HG02852 (cell line): ENCODE results near the gene TACO1.

Experiments
- ATAC-seq: cut with Tn5 transposase; IDR thresholded peaks from one replicate; pipeline ENCODE4 v1.9.1; 2021; ENCODE audit warnings: mild to moderate bottlenecking, moderate library complexity; ENCODE audit not compliant: unreplicated experiment

Gene TACO1

DNA sequence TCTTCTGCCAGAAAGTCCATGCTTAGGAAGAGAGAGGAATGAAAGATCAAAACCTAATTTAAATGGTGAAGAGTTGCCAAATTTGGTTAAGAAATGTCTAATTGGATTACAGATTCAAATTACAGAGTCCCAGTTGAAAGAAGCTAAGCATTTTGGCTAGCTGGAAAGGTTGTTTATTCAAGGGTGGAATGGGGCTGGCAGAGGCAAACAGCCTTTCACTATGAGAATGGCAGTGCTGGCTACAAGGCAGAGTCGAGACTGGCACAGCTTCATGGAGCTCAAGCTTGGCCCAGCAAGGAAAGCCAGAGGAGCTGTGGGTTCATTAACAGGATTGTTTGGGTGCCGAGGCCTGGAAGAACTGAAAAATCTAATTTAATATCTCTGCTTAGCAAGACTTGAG is 35.1 kb downstream of the TACO1 start:
- no peak for ATAC-seq

- ATAC-seq = no peak
Observed at GRCh38 chr17:63639125-63639524, 38.4 kb downstream of the TACO1 start.

DNA sequence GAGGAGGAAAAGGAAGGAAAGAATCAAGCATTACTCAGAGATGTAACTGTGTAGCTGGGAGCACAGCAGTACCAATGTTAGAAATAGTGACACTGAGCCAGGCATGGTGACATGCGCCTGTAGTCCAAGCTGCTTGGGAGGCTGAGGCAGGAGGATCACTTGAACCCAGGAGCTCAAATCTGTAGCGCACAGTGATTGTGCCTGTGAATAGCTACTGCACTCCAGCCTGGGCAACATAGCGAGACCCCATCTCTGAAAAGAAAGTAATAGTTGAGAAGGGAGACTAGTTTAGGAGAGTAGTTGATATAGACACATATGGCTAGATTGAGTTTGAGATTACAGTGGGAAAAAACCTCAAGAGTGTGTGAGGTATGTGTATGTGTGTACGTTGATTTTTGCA is 39.3 kb downstream of the TACO1 start:
- ATAC-seq = no peak

DNA sequence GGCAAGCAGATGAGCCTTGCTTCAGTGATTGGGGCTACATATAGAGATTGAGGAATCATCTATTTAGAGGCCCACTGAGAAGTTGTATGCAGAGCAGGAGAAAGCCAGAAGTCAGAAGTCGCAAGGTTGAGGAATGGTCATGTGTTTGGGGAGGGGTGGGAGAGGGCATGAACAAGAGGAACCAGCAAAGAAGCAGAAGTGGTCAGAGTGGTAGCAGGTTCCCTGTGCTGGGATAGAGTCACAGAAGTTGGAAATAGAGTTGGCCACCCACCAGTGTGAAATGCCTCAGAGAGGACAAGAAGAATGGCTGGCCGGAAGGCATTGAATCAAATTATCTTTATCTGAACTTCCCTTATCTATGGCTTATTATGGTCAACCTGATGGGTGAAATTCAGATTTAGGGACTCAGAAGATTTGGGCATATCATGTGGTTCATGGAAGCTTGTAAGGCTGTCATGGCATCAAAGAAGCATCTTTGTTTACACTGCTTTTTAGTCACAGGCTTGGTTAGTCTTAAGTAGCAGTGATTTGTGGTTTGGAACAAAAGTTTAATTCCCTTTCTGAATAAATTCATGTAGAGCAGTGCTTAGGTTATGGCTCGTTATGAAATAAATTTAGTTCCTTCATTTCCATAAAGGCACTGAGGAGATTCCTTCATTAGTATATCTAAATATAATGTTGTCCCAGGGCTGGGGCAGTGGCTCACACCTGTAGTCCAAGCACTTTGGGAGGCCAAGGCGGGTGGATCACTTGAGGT is 41.2 kb downstream of the TACO1 start:
- ATAC-seq = no peak

DNA sequence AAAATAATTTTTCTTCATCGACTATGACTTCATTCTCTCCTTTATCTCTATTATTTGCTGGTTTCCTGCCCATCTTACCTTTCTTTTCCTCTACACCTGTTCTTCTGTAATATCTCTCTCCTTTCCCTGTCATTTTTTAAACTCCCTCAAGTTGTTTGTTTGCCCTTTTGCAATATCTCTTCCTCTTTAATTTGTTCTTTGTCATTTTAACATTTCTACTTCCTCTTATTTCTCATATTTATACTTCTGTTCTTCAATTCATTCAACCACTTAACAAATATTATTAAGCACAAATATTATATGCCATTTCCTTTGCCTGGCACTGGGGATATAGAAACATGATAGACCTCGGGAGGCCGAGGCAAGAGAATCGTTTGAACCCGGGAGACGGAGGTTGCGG is 44.2 kb downstream of the TACO1 start:
- no peak for ATAC-seq

GRCh38 chr17:63645775-63646487 is 45.2 kb downstream of the TACO1 start:
- ATAC-seq = peak; percentile 72

- peak; percentile 92 for ATAC-seq
Observed at GRCh38 chr17:63646488-63646806, 45.8 kb downstream of the TACO1 start.

DNA sequence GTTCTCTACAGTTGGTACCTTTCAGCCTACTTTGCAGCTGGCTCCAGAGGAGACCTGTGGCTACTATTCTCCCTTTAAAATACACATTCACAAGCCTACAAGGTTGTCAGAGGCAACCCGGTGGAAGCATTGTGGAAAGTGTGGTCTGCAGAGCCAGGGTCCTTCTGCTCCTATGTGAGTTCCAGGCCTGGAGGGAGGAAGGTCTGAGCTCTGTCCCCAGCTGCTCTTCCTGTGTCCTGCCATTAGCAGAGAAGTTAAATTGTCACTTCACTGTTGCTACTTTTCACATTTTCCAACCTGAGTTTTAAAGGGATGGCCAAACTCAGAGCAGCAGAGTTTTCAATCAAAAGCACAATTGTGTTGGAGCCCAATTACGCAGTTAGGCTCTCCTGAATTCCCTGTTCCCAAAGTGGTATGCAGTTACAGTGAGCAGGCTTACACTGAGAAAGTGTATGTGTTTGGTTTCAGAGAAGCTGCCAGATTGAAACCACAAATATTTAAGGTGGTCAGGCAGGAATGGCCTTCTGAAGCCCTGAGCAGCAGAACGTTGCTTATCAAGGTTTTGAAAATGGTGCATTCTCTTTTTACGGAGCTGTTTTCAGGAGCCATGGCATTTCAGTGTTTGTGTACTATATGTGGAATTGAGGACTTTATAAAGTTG is 46.5 kb downstream of the TACO1 start:
- ATAC-seq = no peak

DNA sequence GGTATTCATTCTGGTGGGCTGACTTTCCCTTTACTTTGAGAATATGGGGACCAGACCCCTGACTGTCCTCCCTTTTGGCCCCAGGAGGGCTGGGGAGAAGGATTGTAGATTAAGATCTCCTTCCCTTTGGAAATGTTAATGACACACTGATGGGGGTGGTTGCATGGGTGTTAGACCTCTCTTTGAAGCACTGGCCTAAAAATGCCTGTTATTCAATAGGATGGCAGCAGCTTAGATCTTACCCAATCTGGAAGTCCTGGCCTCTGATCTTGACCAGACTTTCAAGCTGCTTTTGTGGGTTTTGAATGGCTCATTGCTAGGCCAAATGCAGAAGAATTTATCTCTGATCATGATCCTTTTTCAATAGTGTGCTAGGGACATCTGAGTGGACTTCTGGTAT is 47.2 kb downstream of the TACO1 start:
- no peak for ATAC-seq

GRCh38 chr17:63649813-63650212 is 49.1 kb downstream of the TACO1 start:
- ATAC-seq = no peak

DNA sequence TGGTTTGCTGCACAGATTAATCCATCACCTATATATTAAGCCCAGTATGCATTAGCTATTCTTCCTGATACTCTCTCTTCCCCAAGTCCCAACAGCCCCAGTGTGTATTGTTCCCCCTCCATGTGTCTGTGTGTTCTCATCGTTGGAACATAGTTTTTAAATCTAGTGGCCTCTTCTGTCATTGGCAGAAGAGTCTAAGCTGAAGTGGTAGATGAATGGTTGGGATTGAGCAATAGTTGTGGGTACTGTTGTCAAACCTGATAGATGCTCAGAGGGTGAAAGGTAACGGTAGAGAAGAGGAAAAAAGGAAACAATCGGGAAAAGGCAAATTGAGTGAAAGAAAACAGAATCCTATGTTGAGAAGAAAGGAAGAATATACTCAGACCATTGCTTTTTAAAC is 51.4 kb downstream of the TACO1 start:
- no peak for ATAC-seq

DNA sequence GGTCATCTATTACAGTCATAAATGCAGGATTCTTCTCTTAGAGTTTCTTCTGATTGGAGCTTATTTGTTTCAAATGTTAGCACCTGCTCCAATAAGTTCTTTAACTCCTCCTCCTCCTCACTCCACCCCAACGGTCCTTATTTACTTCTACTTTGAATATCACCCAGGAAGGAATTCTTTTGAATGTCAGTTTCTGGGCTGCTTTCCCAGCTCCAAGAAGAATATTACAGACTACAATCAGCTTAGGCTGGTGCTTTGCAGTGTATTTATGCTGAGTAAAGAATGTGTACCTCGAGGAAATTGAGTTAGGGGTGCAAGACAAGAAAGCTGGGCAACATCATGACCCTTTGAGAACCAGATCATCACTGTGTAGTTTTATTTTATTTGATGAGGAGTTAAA is 52.4 kb downstream of the TACO1 start:
- no peak for ATAC-seq

GRCh38 chr17:63657786-63658185 is 57.1 kb downstream of the TACO1 start:
- no peak for ATAC-seq
